Tibial nerve (tissue), 4 donors: ENCODE measurements around the gene STK4.

Experiments
- EP300 ChIP-seq, 2 donors: sonication (generic); formaldehyde crosslinking; IDR thresholded peaks; one replicate each; pipeline ENCODE4 v1.6.1; 2017; ENCODE audit warnings: antibody characterized with exemption in 2 of 2, mild to moderate bottlenecking in 1 of 2
- POLR2A ChIP-seq, 2 donors: fragments of 450-650 bp; IDR thresholded peaks; one replicate each; pipeline ENCODE4 v1.6.1; 2017; ENCODE audit warnings: antibody characterized with exemption in 2 of 2, mild to moderate bottlenecking in 2 of 2, moderate library complexity in 2 of 2
- TF ChIP-seq, protein P1 (sequence below), 5 experiments: fragments of 200-600 bp in 3 of 5; fragments of 450-650 bp in 2 of 5; sonication (generic) in 3 of 5; IDR thresholded peaks; one replicate each; pipeline ENCODE4 v1.5.1; 2016 to 2019; ENCODE audit warnings: antibody characterized with exemption in 5 of 5, mild to moderate bottlenecking in 3 of 5, moderate library complexity in 2 of 5

DNA sequence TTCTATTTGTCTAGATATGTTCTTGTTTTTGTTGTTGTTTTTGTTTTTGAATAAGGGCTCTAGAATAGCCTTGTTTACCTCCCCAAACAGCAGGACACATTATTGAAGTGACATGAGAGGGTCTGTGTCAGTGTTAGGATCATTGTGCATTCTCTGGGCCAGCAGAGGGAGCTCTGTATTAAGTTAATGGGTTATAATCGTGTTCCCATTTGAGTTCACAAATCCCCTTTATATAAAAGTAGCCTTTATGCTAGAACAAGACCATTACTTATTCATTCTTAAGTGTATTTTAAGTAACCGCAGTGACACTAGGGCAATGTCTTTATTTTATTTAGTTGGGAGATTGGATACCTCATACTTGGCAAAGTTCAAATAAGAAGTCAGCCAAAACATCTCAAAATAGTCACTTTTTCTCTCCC, 44.8 kb downstream of the STK4 start:
- TF ChIP-seq, protein P1, sequence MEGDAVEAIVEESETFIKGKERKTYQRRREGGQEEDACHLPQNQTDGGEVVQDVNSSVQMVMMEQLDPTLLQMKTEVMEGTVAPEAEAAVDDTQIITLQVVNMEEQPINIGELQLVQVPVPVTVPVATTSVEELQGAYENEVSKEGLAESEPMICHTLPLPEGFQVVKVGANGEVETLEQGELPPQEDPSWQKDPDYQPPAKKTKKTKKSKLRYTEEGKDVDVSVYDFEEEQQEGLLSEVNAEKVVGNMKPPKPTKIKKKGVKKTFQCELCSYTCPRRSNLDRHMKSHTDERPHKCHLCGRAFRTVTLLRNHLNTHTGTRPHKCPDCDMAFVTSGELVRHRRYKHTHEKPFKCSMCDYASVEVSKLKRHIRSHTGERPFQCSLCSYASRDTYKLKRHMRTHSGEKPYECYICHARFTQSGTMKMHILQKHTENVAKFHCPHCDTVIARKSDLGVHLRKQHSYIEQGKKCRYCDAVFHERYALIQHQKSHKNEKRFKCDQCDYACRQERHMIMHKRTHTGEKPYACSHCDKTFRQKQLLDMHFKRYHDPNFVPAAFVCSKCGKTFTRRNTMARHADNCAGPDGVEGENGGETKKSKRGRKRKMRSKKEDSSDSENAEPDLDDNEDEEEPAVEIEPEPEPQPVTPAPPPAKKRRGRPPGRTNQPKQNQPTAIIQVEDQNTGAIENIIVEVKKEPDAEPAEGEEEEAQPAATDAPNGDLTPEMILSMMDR (IDR thresholded peaks at IDR 0.05): peak; percentile 65 to 81 (median 70)
- TF ChIP-seq POLR2A (IDR thresholded peaks at IDR 0.05): no peak
- no peak for TF ChIP-seq EP300 (IDR thresholded peaks at IDR 0.05)
